Central memory CD8-positive, alpha-beta T cell (primary cell): ENCODE measurements around the gene KIZ.
"Not testable (repeated sequence)": the region's sequence is repeated elsewhere in the genome, so short reads cannot be mapped to it uniquely, and the experiment has no call there.

Experiments
- ATAC-seq: fragments of 150-1000 bp; cut with Tn5 transposase; replicated peaks from 2 replicates; pipeline ENCODE4 v1.10.0; 2022; ENCODE audit warnings: mild to moderate bottlenecking, moderate FRiP score, moderate number of reproducible peaks; ENCODE audit not compliant: poor library complexity, severe bottlenecking; ENCODE audit errors: extremely low read depth
- DNase-seq, 2 donors: peaks; one replicate each; pipeline ENCODE4 v3.0.0; 2021; ENCODE audit warnings: low spot score in 2 of 2
- H3K27ac Mint-ChIP-seq: one replicate; pipeline ENCODE4 v1.8.0; 2022; ENCODE audit warnings: low read depth, mild to moderate bottlenecking, moderate library complexity, mixed read lengths
- H3K27me3 Mint-ChIP-seq: one replicate; pipeline ENCODE4 v1.8.0; 2022; ENCODE audit warnings: mixed read lengths
- H3K36me3 Mint-ChIP-seq: one replicate; pipeline ENCODE4 v1.8.0; 2022; ENCODE audit warnings: mild to moderate bottlenecking, moderate library complexity, mixed read lengths; ENCODE audit not compliant: insufficient read depth
- H3K4me1 Mint-ChIP-seq: one replicate; pipeline ENCODE4 v1.8.0; 2022; ENCODE audit warnings: mixed read lengths
- H3K4me3 Mint-ChIP-seq: one replicate; pipeline ENCODE4 v1.8.0; 2022; ENCODE audit warnings: mild to moderate bottlenecking, moderate library complexity, mixed read lengths
- H3K9me3 Mint-ChIP-seq: one replicate; pipeline ENCODE4 v1.8.0; 2022; ENCODE audit warnings: mixed read lengths

The KIZ gene

GRCh38 chr20:21155268-21155667 lies 29.4 kb downstream of the KIZ start:
- no peak overlapping the region for H3K27ac Mint-ChIP-seq

GRCh38 chr20:21156266-21156665 lies 30.4 kb downstream of the KIZ start:
- Mint-ChIP-seq H3K36me3 (no peaks in the 10 kb centered on the region), H3K9me3 (no peaks in the 10 kb centered on the region)
- DNase-seq = no peak

More at GRCh38 chr20:21155268-21155667, 29.4 kb downstream of the KIZ start:
- no peak overlapping the region for H3K4me3 Mint-ChIP-seq
- ATAC-seq = no peak
- no peaks in the 10 kb centered on the region for H3K9me3 Mint-ChIP-seq
- H3K4me1 Mint-ChIP-seq = no peaks in the 10 kb centered on the region
- no peaks in the 10 kb centered on the region for H3K27me3 Mint-ChIP-seq
- no peaks in the 10 kb centered on the region for H3K36me3 Mint-ChIP-seq
- no peak for DNase-seq

GRCh38 chr20:21157006-21157405 lies 31.1 kb downstream of the KIZ start:
- H3K27ac Mint-ChIP-seq = no peak overlapping the region
- H3K36me3 Mint-ChIP-seq = peaks cover 5% of the 10 kb centered on the region
- no peak overlapping the region for H3K4me3 Mint-ChIP-seq
- no peaks in the 10 kb centered on the region for H3K9me3 Mint-ChIP-seq
- DNase-seq (no peak), ATAC-seq (no peak)
- H3K4me1 Mint-ChIP-seq = no peaks in the 10 kb centered on the region
- H3K27me3 Mint-ChIP-seq = no peaks in the 10 kb centered on the region

More at GRCh38 chr20:21156266-21156665, 30.4 kb downstream of the KIZ start:
- no peak for ATAC-seq
- no peaks in the 10 kb centered on the region for H3K4me1 Mint-ChIP-seq
- no peaks in the 10 kb centered on the region for H3K27me3 Mint-ChIP-seq
- H3K27ac Mint-ChIP-seq = no peak overlapping the region
- no peak overlapping the region for H3K4me3 Mint-ChIP-seq

- DNase-seq (no peak), ATAC-seq (no peak)
- Mint-ChIP-seq H3K9me3 (no peaks in the 10 kb centered on the region), H3K4me1 (no peaks in the 10 kb centered on the region), H3K27ac (no peak overlapping the region), H3K36me3 (peaks cover 12% of the 10 kb centered on the region), H3K4me3 (no peak overlapping the region), H3K27me3 (no peaks in the 10 kb centered on the region)
Observed at GRCh38 chr20:21159658-21160380, 33.9 kb downstream of the KIZ start.

- DNase-seq (no peak), ATAC-seq (no peak)
- Mint-ChIP-seq H3K4me3 (no peak overlapping the region), H3K27me3 (no peaks in the 10 kb centered on the region), H3K4me1 (peaks cover 9% of the 10 kb centered on the region), H3K9me3 (no peaks in the 10 kb centered on the region), H3K27ac (no peak overlapping the region), H3K36me3 (peaks cover 18% of the 10 kb centered on the region)
Observed at GRCh38 chr20:21161926-21162325, 36.0 kb downstream of the KIZ start.

GRCh38 chr20:21162631-21163030 lies 36.7 kb downstream of the KIZ start:
- Mint-ChIP-seq H3K27ac (no peak overlapping the region), H3K4me3 (no peak overlapping the region), H3K4me1 (peaks cover 10% of the 10 kb centered on the region), H3K27me3 (no peaks in the 10 kb centered on the region), H3K9me3 (no peaks in the 10 kb centered on the region), H3K36me3 (peaks cover 18% of the 10 kb centered on the region)
- DNase-seq (no peak), ATAC-seq (no peak)

GRCh38 chr20:21166801-21167200 lies 40.9 kb downstream of the KIZ start:
- H3K36me3 Mint-ChIP-seq = peaks cover 15% of the 10 kb centered on the region
- H3K4me1 Mint-ChIP-seq = peaks cover 15% of the 10 kb centered on the region
- H3K27me3 Mint-ChIP-seq = no peaks in the 10 kb centered on the region
- ATAC-seq (no peak), DNase-seq (no peak)
- peaks cover 5% of the 10 kb centered on the region for H3K9me3 Mint-ChIP-seq
- no peak overlapping the region for H3K4me3 Mint-ChIP-seq
- H3K27ac Mint-ChIP-seq = no peak overlapping the region

- Mint-ChIP-seq H3K4me3 (no peak overlapping the region), H3K36me3 (peaks cover 10% of the 10 kb centered on the region), H3K9me3 (peaks cover 5% of the 10 kb centered on the region), H3K4me1 (peaks cover 15% of the 10 kb centered on the region), H3K27me3 (no peaks in the 10 kb centered on the region), H3K27ac (no peak overlapping the region)
- peak; percentile 28 for ATAC-seq
- DNase-seq = no peak
Observed at GRCh38 chr20:21167261-21167660, 41.4 kb downstream of the KIZ start.

GRCh38 chr20:21168061-21168460 lies 42.2 kb downstream of the KIZ start:
- H3K27ac Mint-ChIP-seq, H3K36me3 Mint-ChIP-seq, ATAC-seq, DNase-seq, H3K4me3 Mint-ChIP-seq, H3K9me3 Mint-ChIP-seq, H3K27me3 Mint-ChIP-seq: not testable (repeated sequence)
- H3K4me1 Mint-ChIP-seq = peaks cover 15% of the 10 kb centered on the region

GRCh38 chr20:21172626-21173025 lies 46.7 kb downstream of the KIZ start:
- Mint-ChIP-seq H3K4me3 (no peak overlapping the region), H3K27ac (no peak overlapping the region), H3K36me3 (no peaks in the 10 kb centered on the region), H3K4me1 (peaks cover 6% of the 10 kb centered on the region), H3K9me3 (peaks cover 5% of the 10 kb centered on the region), H3K27me3 (no peaks in the 10 kb centered on the region)
- DNase-seq = no peak
- ATAC-seq = no peak

- Mint-ChIP-seq H3K9me3 (peaks cover 5% of the 10 kb centered on the region), H3K4me1 (peaks cover 6% of the 10 kb centered on the region), H3K36me3 (no peaks in the 10 kb centered on the region), H3K27me3 (no peaks in the 10 kb centered on the region), H3K4me3 (no peak overlapping the region), H3K27ac (no peak overlapping the region)
- ATAC-seq = no peak
- no peak for DNase-seq
Observed at GRCh38 chr20:21173485-21173884, 47.6 kb downstream of the KIZ start.

- DNase-seq = no peak
- Mint-ChIP-seq H3K4me3 (no peak overlapping the region), H3K9me3 (peaks cover 5% of the 10 kb centered on the region), H3K27ac (no peak overlapping the region), H3K36me3 (peaks cover 1% of the 10 kb centered on the region), H3K4me1 (peaks cover 16% of the 10 kb centered on the region), H3K27me3 (no peaks in the 10 kb centered on the region)
- no peak for ATAC-seq
Observed at GRCh38 chr20:21174516-21175239, 48.8 kb downstream of the KIZ start.

GRCh38 chr20:21175433-21175832 lies 49.6 kb downstream of the KIZ start:
- Mint-ChIP-seq H3K4me1 (peaks cover 16% of the 10 kb centered on the region), H3K27ac (no peak overlapping the region)
- no peak for ATAC-seq

More at GRCh38 chr20:21175433-21175832, 49.6 kb downstream of the KIZ start:
- DNase-seq = no peak
- Mint-ChIP-seq H3K27me3 (no peaks in the 10 kb centered on the region), H3K36me3 (peaks cover 1% of the 10 kb centered on the region), H3K9me3 (peaks cover 5% of the 10 kb centered on the region), H3K4me3 (no peak overlapping the region)
